Stimulated activated CD4-positive, alpha-beta T cell treated with anti-CD3 and anti-CD28 coated beads, Interleukin-4, amount 100 ng/mL, for 24 hours (primary cell): Measurements from ENCODE around the gene BOD1.

ENCODE experiments used
- DNase-seq: peaks from one replicate; pipeline ENCODE4 v3.0.0-alpha.2; 2020

Gene BOD1

DNA sequence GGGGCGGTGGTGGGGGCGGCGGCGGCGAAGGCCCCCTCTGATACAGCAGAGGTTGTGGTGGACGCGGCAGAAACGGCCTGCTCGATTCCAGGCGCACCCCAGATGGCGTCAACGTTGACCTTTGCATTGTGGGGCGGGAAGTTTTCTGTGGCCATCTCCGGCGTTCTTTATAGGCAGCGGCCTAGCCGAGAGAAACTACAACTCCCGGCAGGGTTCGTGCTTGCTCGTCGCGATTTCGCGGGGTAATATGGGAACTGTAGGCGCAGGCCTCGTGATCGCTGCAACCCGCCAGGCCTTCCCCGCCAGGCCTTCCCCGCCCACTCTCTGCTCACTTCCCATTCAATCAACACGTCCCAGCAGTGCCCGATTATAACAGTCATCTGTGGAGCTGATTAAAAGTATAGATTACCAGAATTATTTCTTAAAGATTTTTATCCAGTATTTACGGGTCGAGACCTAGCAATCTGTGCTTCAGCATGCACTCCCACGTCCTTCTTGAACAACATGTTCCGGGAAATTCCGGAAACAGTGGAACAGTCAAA lies at the start of gene BOD1:
Gene BOD1, minus strand, starts transcription at position 74 of the 542 bp plus-strand sequence. CDS start 214 bp downstream, outside the sequence.
- DNase-seq = peak; percentile 97

GRCh38 chr5:173665326-173665725 lies 48.9 kb upstream of the BOD1 start:
- no peak for DNase-seq

GRCh38 chr5:173664154-173664526 lies 47.7 kb upstream of the BOD1 start:
- DNase-seq = no peak

- DNase-seq = no peak
Observed at GRCh38 chr5:173663352-173664153, 47.1 kb upstream of the BOD1 start.

- no peak for DNase-seq
Observed at GRCh38 chr5:173662581-173663351, 46.3 kb upstream of the BOD1 start.

DNA sequence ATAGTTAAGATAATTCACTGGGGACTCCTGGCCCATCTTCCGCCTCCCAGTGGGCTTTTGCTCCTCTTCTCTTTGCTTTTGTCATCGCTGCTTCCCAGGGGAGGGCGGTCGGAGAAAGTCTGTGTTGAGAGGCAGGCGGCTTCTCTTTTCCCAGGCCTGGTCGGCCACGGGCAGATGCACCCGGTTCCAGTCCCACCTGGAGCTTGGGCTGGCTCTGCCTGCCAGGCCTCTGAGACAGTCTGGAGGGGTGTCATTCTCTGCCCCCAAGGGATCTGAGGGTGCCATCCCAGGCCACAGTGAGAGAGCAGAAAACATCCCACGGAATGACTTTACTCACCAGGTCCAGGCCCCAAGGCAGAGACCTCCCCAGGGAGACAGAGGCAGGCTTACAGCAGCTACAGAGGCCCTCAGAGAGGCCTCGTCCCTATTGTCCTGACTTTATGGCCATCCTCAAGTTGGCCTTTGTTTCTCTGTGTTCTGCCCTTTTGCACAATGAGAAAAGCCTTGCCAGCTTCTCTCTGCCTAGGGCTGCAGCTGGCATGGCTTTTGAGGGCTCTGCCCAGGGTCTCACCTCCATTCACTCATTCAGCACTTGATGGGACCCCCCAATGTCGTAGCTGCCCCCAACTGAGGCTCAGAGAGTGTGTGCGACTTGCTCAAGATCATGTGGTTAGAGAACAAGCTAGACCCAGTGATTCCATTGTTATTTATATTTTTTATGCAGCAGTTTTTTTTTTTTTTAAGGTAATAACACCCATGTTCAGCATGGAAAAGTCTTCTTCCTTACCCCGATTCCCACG lies 44.2 kb upstream of the BOD1 start:
- DNase-seq = no peak

GRCh38 chr5:173659423-173659822 lies 43.0 kb upstream of the BOD1 start:
- DNase-seq = no peak

DNA sequence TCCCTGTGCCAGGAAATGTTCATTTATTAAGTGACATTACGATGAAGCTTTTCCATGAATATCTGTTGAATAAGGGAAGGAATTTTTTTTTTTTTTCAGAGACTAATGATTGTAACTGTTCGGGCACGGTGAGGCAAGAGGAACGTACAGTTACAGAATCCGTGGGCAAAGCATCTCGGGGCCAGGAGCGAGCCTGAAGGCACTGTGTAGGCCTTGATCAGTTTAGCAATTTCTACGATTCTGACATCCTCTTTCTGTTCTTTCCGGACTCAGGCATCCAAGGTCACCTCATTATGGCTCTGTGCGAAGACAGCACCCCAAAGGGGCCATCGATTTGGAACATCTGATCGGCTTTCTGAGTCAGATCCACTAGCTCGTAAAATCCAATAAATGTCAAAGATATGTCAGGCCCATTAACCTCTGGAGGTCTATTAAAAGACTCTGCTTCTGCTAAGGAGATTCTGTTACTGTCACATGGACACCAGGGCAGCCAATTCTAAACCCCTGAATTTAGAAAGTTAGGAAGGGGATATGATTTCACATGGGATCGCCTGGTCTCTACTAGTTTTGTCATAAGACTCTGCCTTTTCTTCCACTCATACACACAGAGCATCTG lies 41.4 kb upstream of the BOD1 start:
- DNase-seq = no peak

GRCh38 chr5:173655196-173655797 lies 38.8 kb upstream of the BOD1 start:
- no peak for DNase-seq

GRCh38 chr5:173653822-173654523 lies 37.5 kb upstream of the BOD1 start:
- no peak for DNase-seq

GRCh38 chr5:173648308-173648866 lies 31.9 kb upstream of the BOD1 start:
- no peak for DNase-seq

DNA sequence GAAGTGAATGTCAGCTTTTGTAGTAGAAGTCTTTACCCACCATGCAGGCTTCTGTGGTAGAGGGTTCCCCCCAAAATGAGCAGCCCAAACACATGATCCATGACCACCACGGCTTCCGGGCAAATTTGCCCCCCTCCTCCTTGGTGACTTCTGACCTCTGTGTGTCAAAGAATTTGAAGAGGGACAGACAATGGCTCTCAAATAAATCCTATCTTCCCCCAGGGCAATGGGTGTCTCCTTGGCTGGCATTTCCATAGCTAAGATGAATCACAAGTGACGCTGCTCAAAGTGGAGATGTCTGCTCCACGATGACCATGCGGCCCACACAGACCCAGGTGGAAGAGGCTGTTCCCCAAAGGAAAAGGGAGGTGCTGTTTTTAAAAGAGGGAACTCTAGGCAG lies 30.2 kb upstream of the BOD1 start:
- DNase-seq = no peak

- no peak for DNase-seq
Observed at GRCh38 chr5:173645890-173646574, 29.6 kb upstream of the BOD1 start.

- DNase-seq = no peak
Observed at GRCh38 chr5:173645437-173645807, 29.0 kb upstream of the BOD1 start.

DNA sequence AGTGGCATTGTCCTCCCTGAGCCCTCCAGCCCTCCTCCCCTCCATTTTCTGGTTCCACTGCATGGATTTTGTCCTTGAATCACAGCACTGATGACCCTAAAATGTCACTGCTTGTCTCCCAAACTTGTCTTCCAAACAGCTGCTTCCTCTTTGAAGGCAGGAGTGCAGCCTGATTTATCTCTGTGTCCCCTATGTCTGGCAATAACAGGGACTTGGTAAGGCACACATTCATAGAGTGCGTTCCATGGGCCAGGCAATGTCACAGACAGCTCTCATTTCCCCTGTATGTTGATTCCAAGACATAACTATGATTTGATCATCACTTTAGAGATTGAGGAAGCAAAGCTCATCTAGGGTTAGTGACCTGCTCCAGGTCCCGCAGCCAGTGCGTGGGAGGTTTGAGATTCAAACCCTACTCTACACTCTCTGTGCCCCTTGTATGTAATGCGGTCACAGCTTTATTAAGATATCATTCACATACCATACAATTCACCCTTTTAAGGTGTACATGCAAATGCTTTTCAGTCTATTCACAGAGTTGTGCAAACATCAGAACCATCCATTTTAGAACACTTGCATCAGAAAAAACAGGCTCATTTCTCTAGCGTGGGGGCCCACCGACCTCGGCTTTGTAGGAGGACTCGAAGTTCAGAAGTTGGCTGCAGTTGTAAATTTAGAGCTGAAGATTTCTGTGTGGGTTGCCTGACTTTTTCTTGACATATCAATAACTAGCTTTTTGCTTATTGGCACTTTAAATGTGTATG lies 28.4 kb upstream of the BOD1 start:
- DNase-seq = no peak

GRCh38 chr5:173643964-173644363 lies 27.5 kb upstream of the BOD1 start:
- no peak for DNase-seq

DNA sequence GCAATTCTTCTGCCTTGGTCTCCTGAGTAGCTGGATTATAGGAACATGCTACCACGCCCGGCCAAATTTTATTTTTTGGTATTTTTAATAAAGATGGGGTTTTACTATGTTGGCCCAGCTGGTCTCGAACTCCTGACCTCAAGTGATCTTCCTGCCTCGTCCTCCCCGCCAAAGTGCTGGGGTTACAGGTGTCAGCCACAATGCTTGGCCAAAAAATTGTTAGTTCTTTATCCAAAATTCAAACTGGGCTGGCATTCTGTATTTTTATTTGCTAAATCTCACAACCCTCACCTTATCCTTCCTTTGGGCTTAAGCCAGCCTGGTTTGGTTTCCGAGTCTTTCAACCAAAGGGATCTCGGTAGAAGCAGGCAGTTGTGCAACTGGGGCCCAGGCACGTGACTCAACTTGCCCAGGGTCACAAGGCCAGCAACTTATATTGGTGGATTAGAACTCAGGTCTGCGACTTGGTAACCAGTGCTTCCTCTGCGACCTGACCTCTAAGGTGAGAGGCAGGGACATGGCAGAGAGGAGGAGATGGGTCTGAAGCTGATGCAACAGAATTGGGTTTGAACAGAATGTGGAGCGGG lies 26.5 kb upstream of the BOD1 start:
- no peak for DNase-seq

DNA sequence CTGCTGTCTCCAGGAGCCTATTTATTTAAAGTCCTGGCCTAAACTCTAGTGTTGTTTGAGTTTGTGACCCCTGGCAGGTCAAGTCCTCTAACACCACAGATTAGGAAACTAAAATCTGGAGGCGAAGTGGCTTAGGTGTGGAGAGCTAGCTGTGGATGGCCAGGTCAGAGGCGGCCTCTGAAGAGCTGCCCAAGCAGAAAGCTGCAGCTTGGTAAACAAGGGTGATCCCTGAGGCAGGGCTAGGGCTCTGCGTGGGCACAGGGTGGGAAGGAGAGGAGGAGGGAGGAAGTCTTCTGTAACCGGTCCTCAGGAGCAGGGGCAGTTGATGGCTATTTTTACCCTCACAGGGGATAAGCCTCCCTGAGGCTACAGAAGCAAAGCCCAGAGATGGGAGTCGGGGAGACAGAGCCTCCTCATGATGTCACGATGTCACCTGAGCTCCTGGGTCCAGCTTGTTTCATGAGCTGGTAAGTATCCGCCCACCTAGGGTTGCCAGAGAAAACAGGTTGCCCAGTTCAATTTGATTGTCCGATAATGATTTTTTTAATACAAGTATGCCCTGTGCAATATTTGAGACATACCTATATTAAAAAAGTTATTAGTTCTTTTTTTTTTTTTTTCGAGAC lies 25.9 kb upstream of the BOD1 start:
- DNase-seq = no peak
